Activated naive CD4-positive, alpha-beta T cell treated with anti-CD3 and anti-CD28 coated beads, Interleukin-2, amount 50 U/mL, for 24 hours (primary cell): Measurements from ENCODE around the gene ADAMTSL5.

ENCODE experiments used
- H3K27ac Mint-ChIP-seq: one replicate; pipeline ENCODE4 v1.8.0; 2021; ENCODE audit warnings: mild to moderate bottlenecking, mixed read lengths
- H3K27me3 Mint-ChIP-seq: one replicate; pipeline ENCODE4 v1.8.0; 2021; ENCODE audit warnings: mixed read lengths
- H3K36me3 Mint-ChIP-seq: one replicate; pipeline ENCODE4 v1.8.0; 2021; ENCODE audit warnings: mixed read lengths
- H3K4me1 Mint-ChIP-seq: one replicate; pipeline ENCODE4 v1.8.0; 2021; ENCODE audit warnings: mixed read lengths
- H3K4me3 Mint-ChIP-seq: one replicate; pipeline ENCODE4 v1.8.0; 2021; ENCODE audit warnings: mild to moderate bottlenecking, mixed read lengths
- H3K9me3 Mint-ChIP-seq: one replicate; pipeline ENCODE4 v1.8.0; 2021; ENCODE audit warnings: mixed read lengths

ADAMTSL5 gene

DNA sequence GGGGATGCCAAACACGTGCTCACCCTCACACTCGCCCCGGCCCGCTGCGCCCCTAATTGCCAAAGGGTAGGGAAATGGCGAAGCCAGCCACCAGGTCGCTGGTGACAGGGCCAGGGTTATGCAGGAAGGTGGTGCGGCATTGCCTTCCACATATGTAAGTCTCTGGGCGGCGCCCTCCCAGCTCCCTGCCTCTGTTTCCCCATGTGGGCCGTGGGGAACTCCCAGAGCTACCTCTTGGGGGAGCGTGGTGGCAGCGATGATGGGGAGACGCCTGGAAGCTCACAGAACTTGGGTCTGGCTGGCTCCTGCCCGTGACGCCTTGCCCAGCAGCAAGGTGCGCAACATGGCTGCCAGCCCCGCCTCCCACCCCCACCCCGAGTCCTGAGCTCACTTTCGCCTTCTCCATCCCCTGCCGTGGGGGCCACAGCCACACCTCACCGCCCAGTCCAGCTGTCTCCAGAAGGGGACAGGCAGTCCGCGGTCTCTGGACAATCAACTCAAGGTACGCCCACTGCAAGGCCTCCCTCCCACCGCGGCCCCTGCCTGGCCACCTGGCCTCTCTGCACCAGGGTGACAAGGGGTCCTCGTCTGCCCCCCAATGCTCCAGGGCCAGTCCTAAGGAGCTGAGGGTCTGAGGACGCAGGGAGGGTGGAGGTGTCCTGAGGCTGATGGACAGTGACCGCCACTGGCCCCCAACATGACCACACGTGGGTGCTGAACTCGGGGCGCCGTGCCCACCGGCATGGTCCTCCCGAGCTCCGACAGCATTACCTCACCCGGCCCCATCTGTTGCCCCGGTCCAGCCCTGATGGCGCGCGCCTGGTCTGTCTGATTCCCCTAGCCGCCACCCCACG, 40.4 kb downstream of the ADAMTSL5 start:
- Mint-ChIP-seq H3K4me1 (peaks cover 17% of the 10 kb centered on the region), H3K9me3 (no peaks in the 10 kb centered on the region), H3K27ac (no peak overlapping the region), H3K27me3 (no peaks in the 10 kb centered on the region), H3K36me3 (no peaks in the 10 kb centered on the region), H3K4me3 (no peak overlapping the region)

DNA sequence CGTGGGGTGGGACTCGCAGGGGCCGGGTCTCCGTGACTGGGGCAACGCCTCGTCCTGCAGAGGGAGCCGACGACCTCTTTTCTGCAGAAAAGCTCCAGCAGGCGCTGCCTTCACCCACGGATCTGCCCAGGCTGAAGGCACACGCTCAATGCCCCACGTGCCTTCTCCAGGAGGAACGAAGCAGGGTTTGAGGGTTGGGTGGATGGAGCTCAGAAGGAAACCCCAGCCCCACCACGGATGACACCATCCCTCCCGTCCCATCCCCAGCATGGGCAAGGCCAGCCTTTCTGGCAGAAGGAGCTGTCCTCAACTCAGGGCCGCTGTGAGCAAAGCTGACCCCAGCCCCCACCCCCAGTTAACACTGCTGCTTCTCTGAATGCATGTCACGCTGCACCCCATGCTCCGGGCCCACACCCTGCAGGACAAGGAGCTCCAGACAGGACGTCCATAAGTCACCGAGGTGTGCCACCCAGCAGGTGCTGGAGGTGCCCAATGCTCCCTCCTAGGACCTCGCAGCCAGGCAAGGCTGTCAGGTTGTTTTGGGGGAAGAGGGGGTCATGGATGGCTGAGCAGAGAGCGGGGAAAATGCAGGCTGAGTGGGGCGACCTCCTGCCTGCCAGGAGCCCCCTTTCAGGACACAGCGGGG, 41.2 kb downstream of the ADAMTSL5 start:
- no peak overlapping the region for H3K27ac Mint-ChIP-seq
- H3K4me1 Mint-ChIP-seq, result peaks cover 10% of the 10 kb centered on the region
- peak overlapping the region; percentile 62 for H3K4me3 Mint-ChIP-seq
- no peaks in the 10 kb centered on the region for H3K36me3 Mint-ChIP-seq
- H3K9me3 Mint-ChIP-seq, result no peaks in the 10 kb centered on the region
- peaks cover 1% of the 10 kb centered on the region for H3K27me3 Mint-ChIP-seq

DNA sequence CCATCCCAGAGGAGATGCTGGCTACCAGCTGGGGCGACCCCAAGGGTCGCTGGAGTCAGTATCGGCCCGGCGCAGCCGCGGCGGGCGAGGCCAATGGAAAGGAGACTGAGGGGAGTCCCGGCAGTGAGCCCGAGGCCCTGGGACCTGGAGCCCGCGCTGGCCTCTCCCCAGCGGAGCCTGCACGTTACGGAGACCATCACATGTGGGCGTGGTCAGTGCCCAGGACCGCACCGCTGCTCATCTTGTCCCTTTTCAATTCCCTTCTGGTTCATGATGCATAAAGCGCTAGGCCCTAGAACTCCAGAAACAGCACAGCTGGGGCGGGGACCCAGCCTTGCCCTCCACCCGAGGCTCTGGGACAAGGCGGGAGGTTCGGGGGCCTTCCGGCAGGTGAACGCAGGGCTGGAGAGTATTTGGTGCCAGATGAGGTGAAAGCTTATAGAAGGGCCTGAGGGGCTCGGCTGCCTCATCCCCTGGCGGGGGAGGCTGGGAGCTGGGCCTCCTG, 41.8 kb downstream of the ADAMTSL5 start:
- H3K9me3 Mint-ChIP-seq, result no peaks in the 10 kb centered on the region
- peaks cover 2% of the 10 kb centered on the region for H3K27me3 Mint-ChIP-seq
- H3K4me3 Mint-ChIP-seq, result peak overlapping the region; percentile 62
- H3K27ac Mint-ChIP-seq, result no peak overlapping the region
- no peaks in the 10 kb centered on the region for H3K36me3 Mint-ChIP-seq
- peaks cover 10% of the 10 kb centered on the region for H3K4me1 Mint-ChIP-seq

DNA sequence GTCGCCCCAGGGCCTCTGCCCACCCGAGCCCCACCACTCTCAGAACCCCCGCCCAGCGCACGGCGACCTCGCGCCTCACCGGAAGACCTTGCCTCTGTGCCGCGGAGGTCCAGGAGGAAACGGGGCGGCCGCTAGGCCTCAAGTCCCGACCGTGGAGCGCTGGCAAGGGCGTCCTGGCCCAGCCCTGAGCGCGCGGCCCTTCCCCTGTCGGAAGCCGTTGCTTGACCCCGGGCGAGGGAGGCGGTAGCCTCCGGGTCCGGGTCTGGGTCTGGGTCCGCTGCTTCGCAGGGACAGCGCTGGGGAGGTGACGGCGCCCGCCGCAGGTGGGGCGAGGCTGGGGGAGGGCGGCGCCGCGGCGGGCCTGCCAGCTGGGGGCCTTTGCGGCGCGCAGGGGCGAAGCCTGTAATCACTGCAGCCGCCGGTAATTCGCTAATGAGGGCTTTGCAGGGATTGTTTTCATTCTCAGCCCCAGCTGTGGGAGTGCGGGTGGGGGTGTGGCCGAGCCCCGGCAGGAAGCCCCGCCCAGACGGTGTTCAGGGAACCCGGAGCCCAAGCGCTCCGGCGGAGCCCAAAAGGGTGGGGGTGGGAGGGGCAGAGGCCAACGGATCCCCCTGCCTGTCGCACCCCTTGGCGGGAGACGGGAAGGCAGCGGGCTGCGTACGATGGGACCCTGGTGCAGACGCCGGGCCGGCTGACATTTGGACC, 42.4 kb downstream of the ADAMTSL5 start:
- Mint-ChIP-seq H3K4me3 (peak overlapping the region; percentile 79), H3K4me1 (peaks cover 10% of the 10 kb centered on the region), H3K27ac (no peak overlapping the region), H3K9me3 (no peaks in the 10 kb centered on the region), H3K27me3 (peaks cover 2% of the 10 kb centered on the region), H3K36me3 (no peaks in the 10 kb centered on the region)

DNA sequence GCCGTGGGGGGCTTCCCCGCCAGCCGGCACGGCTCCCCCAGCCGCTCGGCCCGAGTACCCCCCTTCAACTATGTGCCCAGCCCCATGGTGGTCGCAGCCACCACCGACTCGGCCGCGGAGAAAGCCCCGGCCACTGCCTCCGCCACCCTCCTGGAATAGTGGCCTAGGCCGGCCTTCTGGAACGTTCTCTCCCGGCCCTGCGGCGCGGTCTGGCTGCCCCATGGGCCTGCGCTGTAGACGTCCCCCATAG, 42.8 kb downstream of the ADAMTSL5 start:
- Mint-ChIP-seq H3K36me3 (no peaks in the 10 kb centered on the region), H3K4me1 (peaks cover 10% of the 10 kb centered on the region), H3K27me3 (peaks cover 2% of the 10 kb centered on the region), H3K27ac (no peak overlapping the region), H3K4me3 (peak overlapping the region; percentile 79), H3K9me3 (no peaks in the 10 kb centered on the region)

DNA sequence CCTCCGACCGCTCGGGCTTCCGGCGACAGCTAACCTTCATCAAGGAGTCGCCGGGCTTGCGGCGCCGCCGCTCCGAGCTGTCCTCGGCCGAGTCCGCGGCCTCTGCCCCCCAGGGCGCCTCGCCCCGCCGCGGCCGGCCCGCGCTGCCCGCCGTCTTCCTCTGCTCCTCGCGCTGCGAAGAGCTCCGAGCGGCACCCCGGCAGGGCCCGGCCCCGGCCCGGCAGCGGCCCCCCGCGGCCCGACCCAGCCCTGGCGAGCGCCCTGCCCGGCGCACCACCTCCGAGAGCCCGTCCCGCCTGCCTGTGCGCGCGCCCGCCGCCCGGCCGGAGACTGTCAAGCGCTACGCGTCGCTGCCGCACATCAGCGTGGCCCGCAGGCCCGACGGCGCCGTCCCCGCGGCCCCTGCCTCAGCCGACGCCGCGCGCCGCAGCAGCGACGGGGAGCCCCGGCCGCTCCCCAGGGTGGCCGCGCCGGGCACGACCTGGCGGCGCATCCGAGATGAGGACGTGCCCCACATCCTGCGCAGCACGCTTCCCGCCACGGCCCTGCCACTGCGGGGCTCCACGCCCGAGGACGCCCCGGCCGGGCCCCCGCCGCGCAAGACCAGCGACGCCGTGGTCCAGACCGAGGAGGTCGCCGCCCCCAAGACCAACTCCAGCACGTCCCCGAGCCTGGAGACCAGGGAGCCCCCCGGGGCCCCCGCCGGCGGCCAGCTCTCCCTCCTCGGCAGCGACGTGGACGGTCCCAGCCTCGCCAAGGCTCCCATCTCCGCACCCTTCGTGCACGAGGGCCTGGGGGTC, 43.4 kb downstream of the ADAMTSL5 start:
- Mint-ChIP-seq H3K4me3 (peak overlapping the region; percentile 79), H3K9me3 (no peaks in the 10 kb centered on the region), H3K27me3 (peaks cover 2% of the 10 kb centered on the region), H3K36me3 (no peaks in the 10 kb centered on the region), H3K4me1 (peaks cover 10% of the 10 kb centered on the region), H3K27ac (no peak overlapping the region)

DNA sequence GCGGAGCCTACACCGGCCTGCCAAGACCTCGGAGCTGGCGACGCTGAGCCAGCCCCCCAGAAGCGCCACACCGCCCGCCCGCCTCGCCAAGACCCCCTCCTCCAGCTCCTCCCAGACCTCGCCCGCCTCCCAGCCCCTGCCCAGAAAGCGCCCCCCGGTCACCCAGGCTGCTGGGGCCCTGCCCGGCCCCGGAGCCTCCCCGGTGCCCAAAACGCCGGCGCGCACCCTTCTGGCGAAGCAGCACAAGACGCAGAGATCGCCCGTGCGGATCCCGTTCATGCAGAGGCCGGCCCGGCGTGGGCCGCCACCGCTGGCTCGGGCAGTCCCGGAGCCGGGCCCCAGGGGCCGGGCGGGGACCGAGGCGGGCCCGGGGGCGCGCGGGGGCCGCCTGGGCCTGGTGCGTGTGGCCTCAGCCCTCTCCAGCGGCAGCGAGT, 44.0 kb downstream of the ADAMTSL5 start:
- Mint-ChIP-seq H3K4me3 (peak overlapping the region; percentile 44), H3K4me1 (peaks cover 10% of the 10 kb centered on the region), H3K36me3 (no peaks in the 10 kb centered on the region), H3K9me3 (no peaks in the 10 kb centered on the region), H3K27me3 (peaks cover 2% of the 10 kb centered on the region), H3K27ac (no peak overlapping the region)

DNA sequence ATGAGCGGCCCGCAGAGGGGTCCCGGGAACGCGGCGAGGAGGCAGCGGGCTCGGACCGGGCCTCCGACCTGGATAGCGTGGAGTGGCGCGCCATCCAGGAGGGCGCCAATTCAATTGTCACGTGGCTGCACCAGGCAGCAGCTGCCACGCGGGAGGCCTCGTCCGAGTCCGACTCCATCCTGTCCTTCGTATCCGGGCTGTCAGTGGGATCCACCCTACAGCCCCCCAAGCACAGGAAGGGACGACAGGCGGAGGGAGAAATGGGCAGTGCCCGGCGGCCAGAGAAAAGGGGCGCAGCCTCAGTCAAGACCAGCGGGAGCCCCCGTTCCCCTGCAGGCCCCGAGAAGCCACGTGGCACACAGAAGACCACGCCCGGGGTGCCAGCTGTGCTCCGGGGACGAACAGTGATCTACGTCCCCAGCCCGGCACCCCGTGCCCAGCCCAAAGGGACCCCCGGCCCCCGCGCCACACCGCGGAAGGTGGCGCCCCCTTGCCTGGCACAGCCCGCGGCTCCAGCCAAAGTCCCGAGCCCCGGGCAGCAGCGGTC, 44.5 kb downstream of the ADAMTSL5 start:
- H3K27me3 Mint-ChIP-seq, result peaks cover 2% of the 10 kb centered on the region

DNA sequence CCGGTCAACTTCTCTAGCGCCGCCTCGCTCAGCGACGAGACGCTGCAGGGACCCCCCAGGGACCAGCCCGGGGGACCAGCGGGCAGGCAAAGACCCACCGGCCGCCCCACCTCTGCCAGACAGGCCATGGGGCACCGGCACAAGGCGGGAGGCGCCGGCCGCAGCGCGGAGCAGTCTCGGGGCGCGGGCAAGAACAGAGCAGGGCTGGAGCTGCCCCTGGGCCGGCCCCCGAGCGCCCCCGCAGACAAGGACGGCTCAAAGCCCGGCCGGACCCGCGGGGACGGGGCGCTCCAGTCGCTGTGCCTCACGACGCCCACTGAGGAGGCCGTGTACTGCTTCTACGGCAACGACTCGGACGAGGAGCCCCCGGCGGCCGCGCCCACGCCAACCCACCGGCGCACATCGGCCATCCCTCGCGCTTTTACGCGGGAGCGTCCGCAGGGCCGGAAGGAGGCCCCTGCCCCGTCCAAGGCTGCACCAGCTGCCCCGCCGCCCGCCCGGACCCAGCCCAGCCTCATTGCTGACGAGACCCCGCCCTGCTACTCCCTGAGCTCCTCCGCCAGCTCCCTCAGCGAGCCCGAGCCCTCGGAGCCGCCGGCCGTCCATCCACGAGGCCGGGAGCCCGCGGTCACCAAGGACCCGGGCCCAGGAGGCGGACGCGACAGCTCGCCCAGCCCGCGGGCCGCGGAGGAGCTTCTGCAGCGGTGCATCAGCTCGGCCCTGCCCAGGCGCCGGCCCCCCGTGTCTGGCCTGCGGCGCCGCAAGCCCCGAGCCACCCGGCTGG, 45.1 kb downstream of the ADAMTSL5 start:
- Mint-ChIP-seq H3K4me3 (no peak overlapping the region), H3K27me3 (peaks cover 2% of the 10 kb centered on the region), H3K4me1 (peaks cover 3% of the 10 kb centered on the region), H3K36me3 (no peaks in the 10 kb centered on the region), H3K9me3 (no peaks in the 10 kb centered on the region), H3K27ac (no peak overlapping the region)

More for the DNA sequence above, 44.5 kb downstream of the ADAMTSL5 start:
- H3K4me3 Mint-ChIP-seq, result peak overlapping the region; percentile 52
- H3K9me3 Mint-ChIP-seq, result no peaks in the 10 kb centered on the region
- no peaks in the 10 kb centered on the region for H3K36me3 Mint-ChIP-seq
- H3K27ac Mint-ChIP-seq, result peak overlapping the region; percentile 77
- peaks cover 8% of the 10 kb centered on the region for H3K4me1 Mint-ChIP-seq

DNA sequence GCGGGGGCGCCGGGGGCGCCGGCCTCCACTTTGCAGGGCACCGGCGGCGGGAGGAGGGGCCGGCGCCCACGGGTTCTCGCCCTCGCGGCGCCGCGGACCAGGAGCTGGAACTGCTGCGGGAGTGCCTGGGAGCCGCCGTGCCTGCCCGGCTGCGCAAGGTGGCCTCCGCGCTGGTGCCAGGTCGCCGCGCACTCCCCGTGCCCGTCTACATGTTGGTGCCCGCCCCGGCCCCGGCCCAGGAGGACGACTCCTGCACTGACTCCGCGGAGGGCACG, 45.7 kb downstream of the ADAMTSL5 start:
- Mint-ChIP-seq H3K4me3 (no peak overlapping the region), H3K27me3 (peaks cover 2% of the 10 kb centered on the region), H3K4me1 (peaks cover 3% of the 10 kb centered on the region), H3K27ac (no peak overlapping the region), H3K9me3 (no peaks in the 10 kb centered on the region), H3K36me3 (no peaks in the 10 kb centered on the region)

DNA sequence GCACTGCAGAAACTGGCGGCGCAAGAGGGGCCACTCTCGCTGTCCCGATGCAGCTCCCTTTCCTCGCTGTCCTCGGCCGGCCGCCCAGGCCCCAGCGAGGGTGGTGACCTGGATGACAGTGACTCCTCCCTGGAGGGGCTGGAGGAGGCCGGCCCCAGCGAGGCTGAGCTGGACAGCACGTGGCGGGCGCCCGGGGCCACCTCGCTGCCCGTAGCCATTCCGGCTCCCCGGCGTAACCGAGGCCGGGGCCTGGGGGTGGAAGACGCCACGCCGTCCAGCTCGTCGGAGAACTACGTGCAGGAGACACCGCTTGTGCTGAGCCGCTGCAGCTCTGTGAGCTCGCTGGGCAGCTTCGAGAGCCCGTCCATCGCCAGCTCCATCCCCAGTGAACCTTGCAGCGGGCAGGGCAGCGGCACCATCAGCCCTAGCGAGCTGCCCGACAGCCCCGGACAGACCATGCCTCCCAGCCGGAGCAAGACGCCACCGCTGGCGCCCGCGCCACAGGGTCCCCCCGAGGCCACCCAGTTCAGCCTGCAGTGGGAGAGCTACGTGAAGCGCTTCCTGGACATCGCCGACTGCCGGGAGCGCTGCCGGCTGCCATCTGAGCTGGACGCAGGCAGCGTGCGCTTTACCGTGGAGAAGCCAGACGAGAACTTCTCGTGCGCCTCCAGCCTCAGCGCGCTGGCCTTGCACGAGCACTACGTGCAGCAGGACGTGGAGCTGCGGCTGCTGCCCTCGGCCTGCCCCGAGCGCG, 46.2 kb downstream of the ADAMTSL5 start:
- H3K4me3 Mint-ChIP-seq, result no peak overlapping the region
- peaks cover 2% of the 10 kb centered on the region for H3K27me3 Mint-ChIP-seq
- no peaks in the 10 kb centered on the region for H3K9me3 Mint-ChIP-seq
- no peak overlapping the region for H3K27ac Mint-ChIP-seq
- H3K4me1 Mint-ChIP-seq, result peaks cover 3% of the 10 kb centered on the region
- no peaks in the 10 kb centered on the region for H3K36me3 Mint-ChIP-seq

DNA sequence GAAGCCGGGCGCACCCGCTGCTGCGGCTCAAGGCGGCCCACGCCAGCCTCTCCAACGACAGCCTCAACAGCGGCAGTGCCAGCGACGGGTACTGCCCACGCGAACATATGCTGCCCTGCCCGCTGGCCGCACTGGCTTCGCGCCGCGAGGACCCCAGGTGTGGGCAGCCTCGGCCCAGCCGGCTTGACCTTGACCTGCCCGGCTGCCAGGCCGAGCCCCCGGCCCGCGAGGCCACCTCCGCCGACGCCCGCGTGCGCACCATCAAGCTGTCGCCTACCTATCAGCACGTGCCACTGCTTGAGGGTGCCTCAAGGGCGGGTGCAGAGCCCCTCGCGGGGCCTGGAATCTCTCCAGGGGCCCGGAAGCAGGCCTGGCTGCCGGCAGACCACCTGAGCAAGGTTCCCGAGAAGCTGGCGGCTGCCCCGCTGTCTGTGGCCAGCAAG, 46.8 kb downstream of the ADAMTSL5 start:
- H3K27me3 Mint-ChIP-seq, result peaks cover 2% of the 10 kb centered on the region

DNA sequence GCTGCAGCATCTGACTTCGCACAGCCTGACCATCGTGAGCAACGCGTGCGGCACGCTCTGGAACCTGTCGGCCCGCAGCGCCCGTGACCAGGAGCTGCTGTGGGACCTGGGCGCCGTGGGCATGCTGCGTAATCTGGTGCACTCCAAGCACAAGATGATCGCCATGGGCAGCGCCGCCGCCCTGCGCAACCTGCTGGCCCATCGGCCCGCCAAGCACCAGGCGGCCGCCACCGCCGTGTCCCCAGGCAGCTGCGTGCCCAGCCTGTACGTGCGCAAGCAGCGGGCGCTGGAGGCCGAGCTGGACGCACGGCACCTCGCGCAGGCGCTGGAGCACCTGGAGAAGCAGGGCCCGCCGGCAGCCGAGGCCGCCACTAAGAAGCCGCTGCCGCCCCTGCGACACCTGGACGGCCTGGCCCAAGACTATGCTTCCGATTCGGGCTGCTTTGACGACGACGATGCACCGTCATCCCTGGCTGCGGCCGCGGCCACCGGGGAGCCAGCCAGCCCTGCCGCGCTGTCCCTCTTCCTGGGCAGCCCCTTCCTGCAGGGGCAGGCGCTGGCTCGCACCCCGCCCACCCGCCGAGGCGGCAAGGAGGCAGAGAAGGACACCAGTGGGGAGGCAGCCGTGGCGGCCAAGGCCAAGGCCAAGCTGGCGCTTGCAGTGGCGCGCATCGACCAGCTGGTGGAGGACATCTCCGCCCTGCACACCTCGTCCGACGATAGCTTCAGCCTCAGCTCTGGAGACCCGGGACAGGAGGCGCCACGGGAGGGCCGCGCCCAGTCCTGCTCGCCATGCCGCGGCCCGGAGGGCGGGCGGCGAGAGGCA, 47.4 kb downstream of the ADAMTSL5 start:
- Mint-ChIP-seq H3K27me3 (peaks cover 2% of the 10 kb centered on the region), H3K4me1 (no peaks in the 10 kb centered on the region), H3K36me3 (no peaks in the 10 kb centered on the region), H3K9me3 (no peaks in the 10 kb centered on the region), H3K27ac (no peak overlapping the region), H3K4me3 (no peak overlapping the region)

More for the DNA sequence above, 46.8 kb downstream of the ADAMTSL5 start:
- Mint-ChIP-seq H3K4me3 (no peak overlapping the region), H3K36me3 (no peaks in the 10 kb centered on the region), H3K27ac (no peak overlapping the region), H3K9me3 (no peaks in the 10 kb centered on the region), H3K4me1 (peaks cover under 1% of the 10 kb centered on the region)
